ENCODE results near the gene GJB2.
"Not testable (repeated sequence)": the region's sequence is repeated elsewhere in the genome, so short reads cannot be mapped to it uniquely, and the experiment has no call there.

The GJB2 gene

DNA sequence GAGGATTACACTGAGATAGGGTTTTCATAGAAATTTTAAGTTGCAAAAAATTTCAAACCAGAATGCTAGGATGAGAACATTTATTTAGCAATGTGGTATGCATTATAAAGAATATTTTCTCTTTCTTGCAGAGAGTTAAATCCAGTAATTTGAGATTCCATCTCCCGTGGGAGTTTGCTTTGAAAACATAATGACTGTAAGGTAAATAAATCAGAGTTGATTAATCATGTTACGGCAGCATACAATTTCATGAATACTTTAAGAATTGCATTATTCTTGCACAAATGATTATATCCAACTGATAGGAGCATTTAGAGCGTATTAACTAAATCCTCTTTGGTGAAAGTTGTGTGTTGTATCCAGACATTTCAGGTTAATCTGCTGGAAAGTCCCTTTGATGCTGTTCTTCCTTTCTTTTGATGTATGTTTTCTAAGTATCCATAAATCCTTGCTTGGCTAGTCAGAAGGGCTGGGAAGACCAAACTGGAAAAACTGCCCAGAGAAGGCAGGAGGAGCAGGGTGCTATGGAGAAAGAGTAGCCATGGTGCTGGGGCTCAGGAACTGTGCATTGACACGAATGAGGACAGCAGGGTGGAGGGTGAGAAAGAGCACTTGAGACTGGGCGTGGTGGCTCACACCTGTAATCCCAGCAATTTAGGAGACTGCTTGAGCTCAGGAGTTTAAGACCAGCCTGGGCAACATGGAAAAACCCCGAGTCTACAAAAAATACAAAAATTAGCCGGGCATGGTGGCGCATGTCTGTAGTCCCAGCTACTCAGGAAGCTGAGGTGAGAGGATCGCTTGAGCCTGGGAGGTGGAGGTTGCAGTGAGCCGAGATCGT lies 27.1 kb downstream of the GJB2 start:
- no peak for DNase-seq (ENCODE audit: low spot score)

DNA sequence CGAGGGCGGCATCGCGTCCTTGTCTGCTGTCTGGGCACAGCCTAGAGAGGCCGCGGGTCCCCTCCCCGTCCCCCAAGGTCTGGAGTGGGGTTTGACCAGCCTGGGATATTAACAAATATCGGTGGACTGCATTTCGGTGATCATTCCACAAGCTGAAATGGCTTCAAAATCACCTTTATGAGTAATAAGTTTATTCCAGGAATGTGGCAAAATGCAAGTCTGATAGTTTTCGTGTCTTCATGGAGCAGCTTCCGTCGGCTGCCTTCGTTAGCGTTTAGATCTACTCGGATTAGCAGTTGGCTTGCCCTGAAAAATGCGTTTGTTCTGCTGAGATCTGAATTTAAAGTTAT lies 30.8 kb downstream of the GJB2 start:
- no peak for DNase-seq (ENCODE audit: low spot score)

DNA sequence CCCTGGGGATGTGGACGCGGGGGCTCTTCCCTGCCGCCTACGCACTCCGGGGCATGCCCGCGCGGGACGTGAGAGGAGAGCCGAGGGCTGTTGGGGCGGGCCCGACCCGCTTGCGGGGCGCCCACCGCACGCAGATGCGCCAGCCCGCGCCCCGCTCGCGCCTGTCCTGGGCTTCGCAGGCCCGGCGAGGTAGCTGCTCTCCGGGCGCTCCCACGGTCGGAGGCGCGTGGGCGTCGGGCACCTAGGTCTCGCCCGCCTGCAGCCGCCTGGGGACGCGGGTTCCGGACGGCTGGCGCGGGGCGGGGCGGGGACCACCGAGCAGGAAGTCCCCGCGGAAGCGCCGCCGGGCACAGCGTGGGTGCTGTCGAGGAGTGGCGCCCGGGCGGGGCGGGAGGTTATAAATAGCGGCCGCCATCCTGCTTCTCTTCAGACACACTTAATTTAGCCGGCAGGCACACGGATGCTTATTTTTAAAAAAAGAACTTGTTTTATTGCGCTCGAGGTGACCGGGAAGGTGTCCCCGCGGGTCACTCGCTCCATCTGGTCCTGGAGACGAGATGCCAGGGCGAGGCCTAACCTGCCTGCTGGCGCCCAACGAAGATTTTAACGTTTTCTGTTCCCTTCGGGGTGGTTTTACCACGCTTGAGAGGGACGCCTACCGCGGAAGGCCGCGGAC lies 31.3 kb downstream of the GJB2 start:
- no peak for DNase-seq (ENCODE audit: low spot score)

DNA sequence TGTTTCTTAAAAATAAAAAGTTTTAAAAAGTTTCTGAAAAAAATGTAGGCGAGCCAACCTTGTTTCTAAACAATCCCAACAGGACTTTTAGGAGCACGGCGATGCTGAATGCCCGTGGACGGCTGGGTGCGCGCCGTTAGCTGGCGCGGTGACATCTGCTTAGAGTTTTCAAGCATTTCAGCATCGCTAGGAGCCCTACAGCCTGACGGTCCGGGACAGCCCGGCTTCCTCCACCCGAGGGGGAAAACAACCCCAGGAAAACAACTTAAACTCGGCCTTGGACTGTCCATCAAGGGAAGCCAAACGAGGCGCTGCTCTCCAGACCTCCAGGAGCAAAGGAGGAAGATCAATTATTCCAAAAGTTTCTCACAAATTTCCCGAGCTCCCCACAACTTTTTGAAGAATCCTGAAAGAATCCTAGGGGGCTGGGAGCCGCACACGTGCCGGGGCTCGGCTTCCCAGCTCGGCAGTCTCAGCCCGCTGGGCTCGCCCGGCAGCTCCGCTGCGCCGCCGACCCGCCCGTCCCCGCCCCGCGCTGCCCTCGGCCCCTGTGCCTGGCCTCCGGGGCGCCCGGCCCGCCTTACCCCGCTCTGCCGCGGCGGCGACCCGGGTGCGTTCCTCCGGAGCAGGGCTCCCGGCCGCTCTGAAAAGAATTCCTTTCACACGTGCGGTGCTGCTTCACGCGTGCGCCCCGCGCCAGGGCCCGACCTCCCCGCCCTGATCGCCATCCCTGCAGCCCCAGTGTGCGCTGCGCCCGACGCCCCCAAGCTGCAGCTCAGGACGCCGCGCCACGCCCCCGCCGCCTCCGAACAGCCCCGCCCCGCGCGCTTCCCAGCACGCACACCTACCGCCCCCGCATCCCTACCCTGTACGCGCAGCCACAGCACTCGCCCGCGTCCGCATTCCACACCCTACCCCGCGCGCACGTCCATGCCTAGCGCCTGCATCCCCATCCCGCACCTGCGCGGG lies 32.1 kb downstream of the GJB2 start, which contains the start of gene GJA3:
TSS of gene GJA3 (minus strand) at position 747 of the 969 bp plus-strand sequence. CDS start 17,764 bp downstream, outside the sequence.
- DNase-seq (ENCODE audit: low spot score), result peak; percentile 41

DNA sequence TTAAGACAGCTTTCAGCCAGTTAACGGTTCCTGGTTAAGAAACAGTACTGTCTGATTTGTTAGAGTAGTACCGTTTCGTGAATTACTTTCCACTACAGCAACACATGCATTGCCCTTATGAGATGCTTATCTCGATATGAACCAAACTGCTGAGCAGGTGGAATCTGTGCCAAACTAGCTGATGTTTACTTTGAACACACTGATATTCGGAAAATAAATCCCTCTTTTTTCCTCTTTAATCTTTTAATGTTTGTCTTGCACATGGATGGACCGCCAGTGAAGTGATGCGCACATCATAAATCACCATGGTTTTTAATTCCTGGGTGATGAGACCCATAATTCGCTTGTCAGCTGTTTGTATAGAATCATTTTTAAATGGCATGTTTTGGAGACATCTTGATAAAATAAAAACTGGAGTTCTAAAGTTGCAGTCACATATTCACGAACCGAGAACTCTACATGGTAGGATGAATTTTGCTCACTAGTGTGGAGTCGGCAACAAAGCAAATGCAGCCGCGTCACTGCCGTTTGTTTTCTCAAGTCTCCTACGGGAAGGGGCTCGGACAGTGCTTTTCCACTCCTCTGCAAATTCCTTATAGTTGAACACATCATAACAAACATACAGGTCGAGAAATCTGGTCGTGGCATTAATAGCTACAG lies 33.0 kb downstream of the GJB2 start:
- no peak for DNase-seq (ENCODE audit: low spot score)

DNA sequence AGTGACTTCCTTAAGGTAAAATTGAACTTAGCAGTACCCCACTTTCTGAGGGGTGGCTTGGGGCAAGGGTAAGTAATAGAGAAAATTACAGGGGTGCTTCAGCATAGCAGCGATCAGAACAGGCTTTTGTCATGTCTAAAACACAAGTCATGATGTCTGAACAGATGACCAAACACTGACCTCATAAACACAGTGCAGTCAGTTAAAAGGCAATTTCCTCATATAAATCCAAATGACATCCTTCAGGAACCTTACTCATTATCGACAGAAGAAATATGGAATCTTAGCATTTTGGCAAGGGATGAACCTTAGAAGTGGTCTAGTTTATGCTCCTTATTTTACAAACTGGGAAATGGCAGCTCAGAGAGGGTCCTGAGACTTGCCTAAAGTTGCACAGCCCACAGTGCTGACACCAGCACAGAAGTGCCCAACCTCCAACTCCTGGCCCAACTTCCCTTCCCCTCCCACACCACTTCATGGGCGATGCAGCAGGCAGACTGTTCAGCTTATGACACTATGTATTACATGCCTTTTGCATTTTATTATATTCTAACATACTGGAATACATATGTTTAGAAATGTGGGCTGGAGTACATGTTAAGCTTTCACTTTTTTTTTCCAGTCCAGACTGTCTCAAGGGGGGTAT lies 35.5 kb downstream of the GJB2 start:
- no peak for DNase-seq (ENCODE audit: low spot score)

DNA sequence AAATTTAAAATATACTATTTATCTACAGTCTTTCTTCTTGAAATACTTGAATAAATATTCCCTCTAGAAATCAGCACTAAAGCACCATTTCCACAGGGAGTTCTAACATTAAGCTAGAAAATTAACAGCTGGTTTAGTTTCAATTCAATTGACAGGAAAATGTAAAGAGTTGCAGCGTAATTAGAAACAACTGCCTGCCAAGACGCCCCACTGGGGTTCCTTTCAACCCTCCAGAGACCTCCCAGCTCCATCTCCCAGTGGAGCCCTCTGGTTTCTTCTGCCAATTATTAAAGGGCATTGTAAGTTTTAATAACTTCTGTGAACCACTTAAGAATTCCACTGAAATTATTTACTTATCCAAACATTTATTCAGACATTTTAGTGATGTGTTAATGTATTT lies 36.0 kb downstream of the GJB2 start:
- no peak for DNase-seq (ENCODE audit: low spot score)

DNA sequence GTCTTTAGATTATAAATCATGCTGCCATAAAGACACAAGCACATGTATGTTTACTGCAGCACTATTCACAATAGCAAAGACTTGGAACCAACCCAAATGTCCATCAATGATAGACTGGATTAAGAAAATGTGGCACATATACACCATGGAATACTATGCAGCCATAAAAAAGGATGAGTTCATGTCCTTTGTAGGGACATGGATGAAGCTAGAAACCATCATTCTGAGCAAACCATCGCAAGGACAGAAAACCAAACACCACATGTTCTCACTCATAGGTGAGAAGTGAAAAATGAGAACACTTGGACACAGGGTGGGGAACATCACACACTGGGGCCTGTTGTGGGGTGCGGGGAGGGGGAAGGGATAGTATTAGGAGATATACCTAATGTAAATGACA lies 39.4 kb downstream of the GJB2 start:
- DNase-seq (ENCODE audit: low spot score), result not testable (repeated sequence)

DNA sequence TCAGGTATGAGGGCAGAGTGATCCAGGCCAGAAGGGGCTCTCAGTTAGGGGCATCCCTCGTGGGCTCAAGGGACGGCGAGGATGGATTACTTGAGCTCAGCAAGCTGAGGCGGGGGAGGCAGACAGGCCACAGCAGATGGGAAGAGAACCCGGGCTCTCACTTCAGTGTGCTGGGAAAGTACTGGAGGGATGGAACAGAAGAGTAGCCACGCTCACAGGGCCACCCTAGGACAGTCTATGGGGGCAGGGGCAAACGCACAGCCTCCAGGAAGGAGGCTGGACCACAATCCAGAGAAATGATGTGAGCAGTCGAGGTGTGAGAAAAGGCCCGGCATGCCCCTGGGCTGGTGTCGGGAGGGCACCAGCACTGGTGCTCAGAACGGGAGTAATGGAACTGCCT lies 41.1 kb downstream of the GJB2 start:
- no peak for DNase-seq (ENCODE audit: low spot score)

DNA sequence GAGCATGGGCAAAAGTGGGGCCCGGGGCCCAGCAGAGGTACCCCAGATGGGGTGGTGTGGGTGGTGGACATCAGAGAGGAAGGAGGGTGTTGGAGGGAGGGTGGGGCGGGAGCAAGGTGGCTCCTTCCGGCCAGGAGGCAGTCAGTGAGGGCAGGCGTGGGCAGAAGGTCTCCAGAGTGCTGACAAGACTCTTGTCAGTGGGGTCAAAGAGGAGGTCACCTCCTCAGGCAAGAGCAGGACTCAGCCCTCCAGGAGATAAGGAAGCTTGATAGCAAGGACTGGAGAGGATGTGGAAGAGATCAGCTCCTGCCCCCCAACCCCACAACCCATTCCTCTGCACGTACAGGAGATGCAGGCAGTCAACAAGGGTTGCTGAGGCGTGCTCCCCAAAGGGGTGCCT lies 41.7 kb downstream of the GJB2 start:
- DNase-seq (ENCODE audit: low spot score), result no peak

DNA sequence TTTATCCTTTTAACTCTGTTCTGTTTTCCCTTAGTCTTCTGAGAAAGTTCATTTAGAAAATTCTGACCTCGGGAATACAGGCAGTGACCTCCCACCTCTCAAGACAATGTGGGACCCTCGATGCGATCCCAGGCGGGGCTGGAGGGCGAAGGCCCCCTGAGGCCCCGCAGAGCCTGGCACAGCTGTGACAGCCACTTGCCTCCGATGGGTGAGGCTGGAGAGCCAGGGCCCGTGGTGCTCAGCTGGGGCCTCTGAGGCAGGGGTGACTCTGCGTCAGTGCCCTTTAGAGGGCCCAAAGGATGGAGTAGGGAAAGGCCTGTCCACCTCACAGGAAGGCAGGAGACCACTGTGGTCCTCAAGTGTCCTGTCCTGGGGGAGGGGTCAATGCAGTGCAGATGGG lies 42.2 kb downstream of the GJB2 start:
- DNase-seq (ENCODE audit: low spot score), result no peak

DNA sequence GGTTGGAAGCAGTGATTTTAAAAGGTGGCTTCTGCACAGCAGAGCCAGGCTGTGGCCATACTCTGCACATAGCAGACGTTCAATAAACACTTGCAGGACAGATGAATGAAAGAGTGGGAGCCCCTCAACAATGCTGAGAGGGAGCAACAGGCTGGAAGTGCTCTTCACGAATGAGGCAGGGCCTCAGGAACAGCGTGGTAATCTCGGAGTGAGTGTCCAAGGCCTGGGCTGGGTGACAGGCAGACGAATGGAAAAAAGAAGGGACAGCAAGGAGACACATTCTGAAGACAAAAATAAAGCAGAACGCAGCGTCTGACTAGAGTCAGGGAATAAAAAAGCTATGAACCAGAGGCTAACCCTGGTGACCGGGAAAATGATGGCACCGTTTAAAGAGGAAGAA lies 43.0 kb downstream of the GJB2 start:
- DNase-seq (ENCODE audit: low spot score), result no peak

DNA sequence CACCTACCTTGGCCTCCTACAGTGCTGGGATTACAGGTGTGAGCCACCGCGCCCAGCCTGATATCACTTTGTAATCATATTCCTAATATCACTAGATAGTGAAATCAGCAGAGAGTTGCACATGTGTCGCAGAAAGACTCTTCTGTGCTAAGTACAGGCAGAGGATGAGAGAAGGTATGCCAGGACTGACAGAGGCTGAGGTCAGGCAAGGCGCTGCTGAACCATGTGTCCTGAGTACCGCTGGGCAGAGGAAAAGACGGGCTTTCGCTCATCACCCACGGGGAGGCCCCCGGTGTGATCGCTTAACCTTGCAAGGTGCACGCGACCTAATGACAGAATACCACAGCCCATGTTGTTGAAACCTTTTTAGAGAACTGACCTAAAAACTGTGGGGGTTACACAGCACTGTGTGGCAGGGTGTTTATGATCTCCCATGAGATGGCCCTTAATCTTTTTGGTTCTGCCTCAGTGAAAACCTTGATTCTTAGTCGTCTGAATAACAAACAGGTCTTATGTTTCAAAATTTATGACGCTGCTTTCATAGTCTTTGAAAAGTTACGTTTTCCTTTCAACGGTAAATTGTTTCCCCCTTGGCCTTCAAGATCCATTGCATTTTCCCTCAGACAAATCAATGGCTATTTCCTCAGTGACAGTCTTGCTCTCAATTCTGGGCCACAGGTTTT lies 44.1 kb downstream of the GJB2 start:
- DNase-seq (ENCODE audit: low spot score), result no peak

DNA sequence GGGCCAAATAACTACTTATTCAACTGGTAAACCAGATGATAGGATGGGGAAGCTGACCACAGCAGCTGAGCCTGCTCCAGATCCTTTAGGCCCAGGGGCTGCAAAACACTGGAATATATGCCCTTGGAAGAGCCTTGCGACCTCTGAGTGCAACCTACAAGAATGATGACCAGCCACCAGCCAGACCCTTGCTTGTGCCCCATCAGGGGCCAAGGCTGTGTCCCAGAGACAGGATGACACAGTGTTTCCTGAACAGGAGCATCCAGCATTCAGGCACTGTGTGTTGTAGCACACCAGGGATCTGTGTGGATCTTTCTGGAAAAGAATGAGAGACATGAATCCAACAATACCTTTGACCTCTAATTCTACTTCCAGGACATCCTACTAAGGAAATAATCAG lies 46.4 kb downstream of the GJB2 start:
- no peak for DNase-seq (ENCODE audit: low spot score)

DNA sequence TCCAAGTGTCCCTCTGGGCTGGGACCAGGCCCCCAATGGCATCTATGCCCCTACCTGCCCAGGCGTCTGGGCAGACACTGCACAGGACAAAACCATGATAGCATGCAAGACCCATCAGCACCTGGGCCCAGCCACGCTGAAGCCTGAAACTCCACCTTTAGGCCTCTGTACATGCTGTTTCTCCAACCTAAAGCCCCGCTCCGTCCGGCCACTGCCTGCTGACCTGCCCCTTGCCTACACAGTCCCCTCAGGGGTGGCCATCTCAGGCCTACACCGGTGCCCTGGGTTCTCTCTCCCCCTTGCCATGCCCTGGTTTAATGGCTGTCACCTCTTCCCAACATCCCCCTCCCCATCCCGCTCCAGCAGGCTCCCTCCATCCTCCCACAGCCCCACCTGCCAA lies 47.2 kb downstream of the GJB2 start:
- DNase-seq (ENCODE audit: low spot score), result no peak

DNA sequence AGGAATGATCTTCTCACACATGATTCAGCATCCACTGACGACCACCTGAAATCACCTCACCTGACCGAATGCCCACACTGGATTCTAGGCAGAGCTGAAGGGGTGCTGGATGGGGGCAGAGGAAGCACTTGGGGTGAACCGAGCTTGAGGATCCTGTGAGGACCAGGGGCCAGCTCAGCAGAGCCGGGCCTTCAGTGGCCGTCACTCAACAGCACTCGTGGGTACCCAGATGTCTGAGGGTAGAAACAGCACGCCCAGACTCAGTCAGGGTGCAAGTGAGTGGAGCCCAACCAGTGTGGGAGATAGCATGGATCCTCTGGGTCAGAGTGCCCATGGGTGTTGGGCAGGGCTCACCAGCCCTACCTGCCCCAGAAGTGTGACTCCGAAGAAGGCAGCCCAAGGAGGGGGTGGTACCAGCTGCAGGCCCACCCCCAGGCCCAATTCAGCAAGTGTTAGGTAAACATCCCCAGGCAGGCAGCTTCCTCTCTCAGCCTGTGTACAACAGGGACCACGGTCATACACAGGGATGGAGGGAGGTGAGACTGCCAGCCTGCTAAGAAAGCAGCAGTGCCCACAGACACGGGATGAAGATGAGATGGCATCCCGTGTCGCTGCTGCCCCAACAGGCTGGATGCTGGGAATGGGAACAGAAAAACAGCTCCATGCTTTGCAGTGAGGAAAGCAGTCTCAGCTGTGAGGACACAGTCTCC lies 48.4 kb downstream of the GJB2 start:
- no peak for DNase-seq (ENCODE audit: low spot score)

DNA sequence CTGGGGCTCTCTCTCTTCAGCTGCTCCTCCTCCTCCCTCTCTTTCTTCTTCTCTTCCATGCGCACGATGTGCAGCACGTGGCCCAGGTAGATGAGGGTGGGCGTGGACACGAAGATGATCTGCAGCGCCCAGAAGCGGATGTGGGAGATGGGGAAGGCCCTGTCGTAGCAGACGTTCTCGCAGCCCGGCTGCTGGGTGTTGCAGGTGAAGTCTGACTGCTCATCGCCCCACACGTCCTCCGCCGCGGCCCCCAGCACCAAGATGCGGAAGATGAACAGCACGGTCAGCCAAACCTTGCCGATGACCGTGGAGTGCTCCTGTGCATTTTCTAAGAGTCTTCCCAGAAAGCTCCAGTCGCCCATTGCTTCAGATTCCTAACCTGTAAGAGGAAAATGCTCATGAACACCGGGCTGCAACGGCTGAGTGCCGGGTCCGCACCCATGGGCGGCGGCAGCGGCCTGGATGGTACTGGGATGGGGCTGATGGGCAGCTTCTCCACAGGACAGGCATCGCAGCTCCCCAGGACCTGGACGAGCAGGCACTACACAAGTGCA lies 49.7 kb downstream of the GJB2 start:
- DNase-seq (ENCODE audit: low spot score), result no peak

DNA sequence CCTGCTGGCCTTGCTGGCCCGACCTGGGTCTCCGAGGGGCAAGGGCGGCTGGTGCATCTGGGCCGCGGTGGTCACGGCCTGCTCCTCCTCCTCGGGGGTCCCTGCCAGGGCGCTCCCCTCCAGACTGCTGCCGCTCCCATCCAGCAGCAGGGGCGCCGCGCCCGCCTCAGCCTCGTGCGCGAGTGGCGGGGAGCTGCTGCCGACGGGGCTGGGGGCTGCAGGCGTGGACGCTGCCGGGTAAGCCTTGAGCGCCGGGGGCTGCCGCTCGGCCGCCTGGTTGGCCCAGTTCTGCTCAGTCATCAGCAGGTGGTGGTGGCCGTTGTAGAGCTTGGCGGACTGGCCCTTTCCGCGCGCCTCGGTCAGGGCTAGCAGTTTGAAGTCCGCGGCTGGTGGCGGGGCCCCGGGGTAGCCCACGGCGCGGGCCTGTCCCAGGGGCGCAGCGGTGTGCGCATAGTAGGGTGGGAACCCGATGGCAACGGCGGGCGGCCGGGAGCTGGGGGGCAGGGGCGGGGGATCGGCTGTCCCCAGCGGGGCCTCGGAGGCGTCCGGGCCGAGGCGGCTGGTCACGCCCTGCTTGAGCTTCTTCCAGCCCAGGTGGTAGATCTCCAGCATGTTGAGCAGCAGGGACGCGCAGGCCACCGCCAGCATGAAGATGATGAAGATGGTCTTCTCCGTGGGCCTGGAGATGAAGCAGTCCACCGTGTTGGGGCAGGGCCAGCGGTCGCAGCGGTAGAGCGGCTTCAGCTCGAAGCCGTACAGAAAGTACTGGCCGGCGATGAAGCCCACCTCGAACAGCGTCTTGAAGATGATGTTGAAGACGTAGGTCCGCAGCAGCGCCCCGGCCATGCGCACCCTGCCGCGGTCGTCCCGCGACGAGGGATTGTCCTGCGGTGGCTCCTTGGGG lies 50.5 kb downstream of the GJB2 start:
- no peak for DNase-seq (ENCODE audit: low spot score)
